ENCODE measurements around the gene RAB11FIP4. TPM values are rescaled to one million over a fixed set of nuclear protein-coding genes. Genes with fewer than 3 reads are reported as not detected.

RAB11FIP4 gene
- total and polyA plus RNA-seq, 2 of the 13 experiments (the other 11 are each of a cell fraction or from before 2014, with no cell fraction given), result 28.0 to 89.3 TPM

- peak; percentile 93 to 99 for TF ChIP-seq REST (IDR thresholded peaks at IDR 0.05; ENCODE audit: borderline replicate concordance in 1 of 2, low read depth in 1 of 2, low read length in 2 of 2)
- TF ChIP-seq MAF1 (CRISPR knock-in tag; IDR thresholded peaks at IDR 0.05; ENCODE audit: borderline replicate concordance), result no peak
- TF ChIP-seq MAFK (conservative IDR thresholded peaks at IDR 0.05 in 1 of 2, IDR thresholded peaks at IDR 0.05 in 1 of 2; ENCODE audit: low read length in 2 of 2), result no peak
- no peak for TF ChIP-seq ZNF24 (IDR thresholded peaks at IDR 0.05)
- no peak for TF ChIP-seq ETV5 (CRISPR knock-in tag; IDR thresholded peaks at IDR 0.05; ENCODE audit: borderline replicate concordance)
- peak; percentile 57; the same call in 1 of the 2 replicates for TF ChIP-seq MXD4 (CRISPR knock-in tag; IDR thresholded peaks at IDR 0.05)
- no peak for TF ChIP-seq ZFP36 (IDR thresholded peaks at IDR 0.05; ENCODE audit: borderline replicate concordance, low read depth, low read length, partially characterized antibody)
- no peak for TF ChIP-seq ZBTB40 (IDR thresholded peaks at IDR 0.05)
- no peak for TF ChIP-seq ZBTB40 (CRISPR knock-in tag; IDR thresholded peaks at IDR 0.05)
- TF ChIP-seq ZNF724P (CRISPR knock-in tag; IDR thresholded peaks at IDR 0.05; ENCODE audit: borderline replicate concordance), result no peak
- no peak for TF ChIP-seq PLSCR1 (CRISPR knock-in tag; IDR thresholded peaks at IDR 0.05; ENCODE audit: borderline replicate concordance)
- TF ChIP-seq TEAD3 (CRISPR knock-in tag; optimal IDR thresholded peaks at IDR 0.05; ENCODE audit: borderline replicate concordance), result peak; percentile 50
- TF ChIP-seq GLI4 (CRISPR knock-in tag; IDR thresholded peaks at IDR 0.05; ENCODE audit: borderline replicate concordance), result no peak
- TF ChIP-seq FOXO4 (CRISPR knock-in tag; conservative IDR thresholded peaks at IDR 0.05), result no peak
- TF ChIP-seq KLF12 (CRISPR knock-in tag; IDR thresholded peaks at IDR 0.05; ENCODE audit: borderline replicate concordance), result peak; percentile 84
Measured at GRCh38 chr17:31394544-31394943, 3.1 kb downstream of the RAB11FIP4 start (continued).

Measured in HepG2 (cell line).